NT2/D1 (cell line): ENCODE measurements around the gene ROCK2.

Experiments used
- SUZ12 ChIP-seq: IDR thresholded peaks from 2 replicates; pipeline ENCODE4 v1.6.1; 2011; ENCODE audit not compliant: insufficient read length, insufficient read depth; ENCODE audit errors: extremely low read depth
- YY1 ChIP-seq: IDR thresholded peaks from 2 replicates; pipeline ENCODE4 v1.6.1; 2011; ENCODE audit not compliant: insufficient read length, insufficient read depth
- ZNF274 ChIP-seq: IDR thresholded peaks from 2 replicates; pipeline ENCODE4 v1.6.1; 2011; ENCODE audit warnings: mild to moderate bottlenecking, low read depth, low read length

DNA sequence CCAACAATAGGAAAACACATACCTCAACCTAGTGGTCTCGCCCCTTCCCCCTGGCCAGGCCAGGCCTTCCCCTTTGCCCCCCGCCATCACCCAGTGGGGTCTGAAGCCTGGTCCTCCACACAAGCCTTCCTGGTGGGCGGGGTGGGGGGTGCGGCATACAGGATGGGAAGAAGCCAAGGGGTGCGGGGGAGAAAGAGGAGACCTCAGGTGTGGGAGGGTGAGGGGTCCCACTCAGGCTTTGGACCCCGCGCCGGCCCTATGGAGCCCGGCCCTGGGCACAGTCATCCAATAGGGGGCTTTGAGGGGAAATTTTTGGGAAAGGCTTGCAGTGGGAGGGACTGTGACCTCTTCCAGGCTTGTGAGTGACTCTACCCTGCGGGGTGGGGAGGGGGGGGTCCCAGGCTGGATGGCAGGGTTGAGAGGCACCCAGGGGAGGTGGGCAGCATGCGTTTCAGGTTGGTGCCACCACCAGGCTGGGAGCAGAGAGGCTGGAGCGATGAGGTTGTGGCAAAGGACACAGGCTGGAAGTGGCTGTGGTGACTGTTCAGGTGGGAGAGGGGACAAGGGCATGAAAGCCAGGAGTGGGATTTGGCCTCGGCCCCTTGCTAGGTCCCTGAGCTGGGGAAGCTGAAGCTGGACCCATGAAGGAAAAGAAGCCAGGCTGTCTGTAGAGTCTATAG lies 187.9 kb downstream of the ROCK2 start:
- TF ChIP-seq YY1 (no peak), SUZ12 (no peak), ZNF274 (no peak)
